Mesenteric fat pad (tissue), 1 donor: ENCODE data around the gene LAMTOR5. TPM values are rescaled to one million over a fixed set of nuclear protein-coding genes. Genes with fewer than 3 reads are reported as not detected.
A peak's percentile ranks its signal among the peaks of the same experiment; 100 is the strongest.
"Not testable (repeated sequence)": the region's sequence is repeated elsewhere in the genome, so short reads cannot be mapped to it uniquely, and the experiment has no call there.

Experiments
- DNase-seq: peaks from one replicate; pipeline ENCODE4 v3.0.0-alpha.2; 2020; ENCODE audit warnings: low spot score
- long read RNA-seq: library from polyadenylated mRNA; unstranded; transcript quantifications from one replicate; pipeline ENCODE4 v2.0.0, GENCODE V29; 2020
- total RNA-seq: library from RNA; stranded (reverse); fragmentation: NEBNext Ultra II Directional; extraction: Animal tissue kit (Norgen Biotek cat#: 25700); gene quantifications from one replicate; pipeline ENCODE4 v1.2.1, GENCODE V29; 2021
- donor health status: DM: yes; HTN: yes; CAD: no.

The LAMTOR5 gene
- total RNA-seq = 134 TPM
- long read RNA-seq, transcript LAMTOR5-206 (4 exons, 634 nt) = major isoform, 14 of 23 reads
- long read RNA-seq, partial matches to known transcripts = 1 of 23 reads
- long read RNA-seq, other reads (novel, unspliced or antisense) = 1 of 23 reads

- peak; percentile 97 for DNase-seq
Observed at GRCh38 chr1:110407260-110408210, at the start of gene LAMTOR5. Gene LAMTOR5, minus strand, starts transcription at chr1:110407694. Its CDS starts 74 bp downstream, at chr1:110407620.

- no peak for DNase-seq
Observed at GRCh38 chr1:110457206-110457605, 49.7 kb upstream of the LAMTOR5 start.

GRCh38 chr1:110455151-110455550 lies 47.7 kb upstream of the LAMTOR5 start:
- no peak for DNase-seq

GRCh38 chr1:110454328-110454727 lies 46.8 kb upstream of the LAMTOR5 start:
- no peak for DNase-seq

- no peak for DNase-seq
Observed at GRCh38 chr1:110453829-110454228, 46.3 kb upstream of the LAMTOR5 start.

GRCh38 chr1:110452330-110452729 lies 44.8 kb upstream of the LAMTOR5 start:
- DNase-seq = no peak

GRCh38 chr1:110450929-110451328 lies 43.4 kb upstream of the LAMTOR5 start, which contains the start of gene PROK1:
Gene PROK1, plus strand, starts transcription at chr1:110451149. Its CDS starts 68 bp downstream, at chr1:110451217.
- peak; percentile 76 for DNase-seq

GRCh38 chr1:110449661-110450651 lies 42.5 kb upstream of the LAMTOR5 start:
- DNase-seq = peak; percentile 41

- peak; percentile 35 for DNase-seq
Observed at GRCh38 chr1:110444561-110444960, 37.1 kb upstream of the LAMTOR5 start.

GRCh38 chr1:110443451-110443850 lies 36.0 kb upstream of the LAMTOR5 start:
- peak; percentile 72 for DNase-seq

- no peak for DNase-seq
Observed at GRCh38 chr1:110441888-110442287, 34.4 kb upstream of the LAMTOR5 start.

- no peak for DNase-seq
Observed at GRCh38 chr1:110440877-110441276, 33.4 kb upstream of the LAMTOR5 start.

- DNase-seq = not testable (repeated sequence)
Observed at GRCh38 chr1:110439873-110440272, 32.4 kb upstream of the LAMTOR5 start.

GRCh38 chr1:110438893-110439292 lies 31.4 kb upstream of the LAMTOR5 start:
- no peak for DNase-seq

- not testable (repeated sequence) for DNase-seq
Observed at GRCh38 chr1:110437645-110438299, 30.3 kb upstream of the LAMTOR5 start.

- no peak for DNase-seq
Observed at GRCh38 chr1:110436635-110437034, 29.1 kb upstream of the LAMTOR5 start.

- no peak for DNase-seq
Observed at GRCh38 chr1:110434946-110435345, 27.5 kb upstream of the LAMTOR5 start.

- no peak for DNase-seq
Observed at GRCh38 chr1:110433803-110434202, 26.3 kb upstream of the LAMTOR5 start.

GRCh38 chr1:110433213-110433612 lies 25.7 kb upstream of the LAMTOR5 start:
- no peak for DNase-seq

GRCh38 chr1:110430901-110431300 lies 23.4 kb upstream of the LAMTOR5 start:
- DNase-seq = no peak

- no peak for DNase-seq
Observed at GRCh38 chr1:110430366-110430765, 22.9 kb upstream of the LAMTOR5 start.
